HG03139 (cell line): ENCODE data around the gene RPS6KA5.
"Not testable (repeated sequence)": the region's sequence is repeated elsewhere in the genome, so short reads cannot be mapped to it uniquely, and the experiment has no call there.

Experiments
- ATAC-seq: cut with Tn5 transposase; IDR thresholded peaks from one replicate; pipeline ENCODE4 v1.9.1; 2021; ENCODE audit not compliant: unreplicated experiment

Gene RPS6KA5

DNA sequence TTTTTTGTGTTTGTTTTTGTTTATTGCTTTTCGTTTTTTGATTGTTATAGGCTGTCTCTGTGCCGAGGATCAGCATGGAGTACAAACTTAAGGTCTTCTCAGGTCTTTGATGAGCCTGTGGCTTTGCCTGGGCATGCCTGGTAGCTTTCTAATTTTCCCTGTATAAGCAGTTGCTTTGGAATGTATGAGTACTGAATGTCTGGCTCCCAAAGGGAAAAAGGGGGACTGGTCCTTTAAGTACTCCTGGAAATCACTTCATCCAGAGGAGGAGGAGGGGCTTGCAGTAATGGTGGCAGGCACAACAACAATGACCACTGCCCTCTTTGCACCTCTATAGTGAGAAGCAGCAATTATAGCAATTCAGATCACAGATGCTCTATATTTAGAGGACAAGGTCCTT is 176.7 kb downstream of the RPS6KA5 start:
- ATAC-seq = no peak

DNA sequence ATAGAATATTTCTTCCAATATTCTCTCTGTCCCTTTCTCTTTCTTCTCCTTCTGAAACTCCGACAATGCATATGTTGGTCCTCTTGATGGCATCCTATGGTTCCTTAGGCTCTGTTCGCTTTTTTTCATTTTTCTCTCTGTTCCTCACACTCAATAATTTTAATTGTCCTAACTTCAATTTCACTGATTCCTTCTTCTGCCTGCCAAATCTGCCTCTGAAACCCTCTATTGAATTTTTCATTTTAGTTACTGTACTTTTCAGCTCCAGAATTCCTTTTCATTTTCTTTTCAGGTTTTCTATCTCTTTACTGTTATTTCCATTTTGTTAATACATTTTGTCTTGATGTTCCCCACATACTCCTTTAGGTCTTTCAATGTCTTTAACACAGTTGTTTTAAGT is 177.2 kb downstream of the RPS6KA5 start:
- ATAC-seq = no peak

DNA sequence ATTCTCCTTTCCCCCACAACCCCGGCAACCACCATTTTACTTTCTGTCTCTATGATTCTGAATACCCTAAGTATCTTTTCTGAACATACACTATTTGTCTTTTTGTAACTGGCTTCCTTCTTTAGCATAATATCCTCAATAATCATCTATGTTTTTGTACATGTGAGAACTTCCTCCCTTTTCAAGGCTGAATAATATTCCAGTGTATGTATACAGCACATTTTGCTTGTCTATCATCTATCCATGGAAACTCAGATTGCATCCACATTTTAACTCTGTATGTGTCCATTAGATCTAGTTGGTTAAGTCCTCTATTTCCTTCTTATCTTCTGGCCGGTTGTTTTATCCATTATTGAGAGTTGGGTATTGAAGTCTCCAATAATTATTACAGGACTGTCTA is 180.2 kb downstream of the RPS6KA5 start:
- ATAC-seq = no peak

DNA sequence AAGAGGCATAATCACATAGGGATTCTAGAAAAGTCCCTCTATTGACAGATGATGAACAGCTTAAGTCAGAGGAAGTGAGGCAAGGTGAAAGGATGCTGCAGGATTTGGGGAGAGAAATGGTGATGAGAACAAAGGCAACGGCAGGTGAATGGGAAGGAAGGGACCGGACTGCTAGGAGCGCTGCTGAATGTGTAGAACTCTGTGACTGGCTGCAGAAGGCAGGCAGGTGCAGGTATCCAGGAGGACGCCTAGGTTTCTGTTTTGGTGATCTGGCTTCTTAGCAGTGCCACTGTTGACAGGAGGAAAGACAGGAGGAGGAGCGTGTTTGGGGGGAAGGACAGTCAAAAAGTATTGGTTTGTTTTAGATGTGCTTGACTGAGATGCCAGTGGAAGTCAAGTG is 185.8 kb downstream of the RPS6KA5 start:
- ATAC-seq = no peak

DNA sequence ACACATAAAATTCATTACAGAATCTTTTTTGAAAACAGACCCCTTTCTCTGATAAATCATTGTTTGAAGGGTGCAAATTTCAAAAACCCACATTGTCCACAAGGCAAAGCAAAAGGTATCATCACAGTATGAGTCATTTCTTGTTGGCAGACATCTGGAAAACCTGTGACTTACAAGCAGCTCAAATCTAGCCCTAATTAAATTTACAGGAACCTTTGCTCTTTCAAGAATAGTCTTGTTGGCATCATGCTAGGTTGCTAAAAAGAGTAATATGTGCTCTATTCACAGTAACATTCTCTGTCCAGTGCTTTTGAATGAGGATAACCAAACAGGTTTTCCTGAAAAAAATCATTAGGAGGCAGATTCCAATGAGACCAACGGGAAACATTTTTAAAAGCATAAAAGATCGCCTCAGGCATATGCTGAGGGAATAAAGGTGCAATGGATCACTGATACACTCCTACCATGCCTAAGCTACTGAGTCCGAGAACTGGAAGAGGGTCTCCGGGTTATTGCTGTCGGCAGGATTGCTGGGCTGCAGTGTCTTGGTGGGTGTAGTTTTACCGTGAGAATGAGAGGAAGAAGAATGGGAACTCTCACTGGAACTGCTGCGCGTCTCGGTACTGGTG is 188.7 kb downstream of the RPS6KA5 start:
- no peak for ATAC-seq

DNA sequence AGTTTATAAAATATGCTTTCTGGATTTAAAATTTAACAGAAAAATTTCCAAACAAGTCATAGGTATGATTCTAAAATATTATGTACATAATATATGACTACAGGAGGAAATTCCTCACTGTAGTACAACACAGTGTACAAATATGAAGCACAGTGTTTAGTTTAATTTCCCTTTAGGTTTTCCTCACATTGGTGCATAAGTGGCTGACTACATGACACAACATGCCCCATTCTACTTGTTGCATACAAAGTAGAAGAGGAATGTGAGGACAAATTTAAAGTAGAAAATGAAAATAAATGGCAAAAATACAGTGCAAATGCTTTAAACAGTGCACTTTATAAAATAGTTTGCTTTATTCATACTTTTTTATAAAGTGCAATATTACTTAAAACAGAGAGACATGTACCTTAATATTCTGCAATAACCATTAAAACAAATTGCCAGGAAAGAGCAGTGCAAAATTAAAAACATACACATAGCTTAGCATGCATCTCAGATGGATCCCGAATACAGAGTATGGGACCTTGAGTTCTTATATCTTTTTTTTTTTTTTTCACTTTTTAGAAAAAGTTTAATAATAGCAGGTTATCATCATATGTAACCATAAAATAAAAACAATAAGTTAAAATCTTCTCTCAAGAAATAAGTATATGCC is 189.4 kb downstream of the RPS6KA5 start:
- no peak for ATAC-seq

DNA sequence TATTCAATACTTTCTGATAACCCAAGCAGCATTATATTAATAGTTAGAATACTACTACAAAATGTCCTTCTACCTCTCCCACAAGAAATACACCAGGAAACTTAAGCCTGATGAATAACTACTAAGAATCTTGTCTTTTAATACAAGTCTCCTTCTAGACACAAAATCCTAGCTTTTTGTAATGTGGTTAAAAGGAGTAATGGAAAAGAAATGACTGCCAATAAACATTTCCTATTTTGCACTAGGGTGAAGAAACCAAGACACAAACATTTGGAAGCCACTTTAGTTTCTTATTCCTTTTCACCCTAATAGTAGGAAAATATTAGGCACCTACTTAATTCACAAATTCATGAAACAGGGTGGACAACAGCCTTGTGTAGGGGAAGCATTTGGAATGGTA is 192.9 kb downstream of the RPS6KA5 start:
- ATAC-seq = no peak

DNA sequence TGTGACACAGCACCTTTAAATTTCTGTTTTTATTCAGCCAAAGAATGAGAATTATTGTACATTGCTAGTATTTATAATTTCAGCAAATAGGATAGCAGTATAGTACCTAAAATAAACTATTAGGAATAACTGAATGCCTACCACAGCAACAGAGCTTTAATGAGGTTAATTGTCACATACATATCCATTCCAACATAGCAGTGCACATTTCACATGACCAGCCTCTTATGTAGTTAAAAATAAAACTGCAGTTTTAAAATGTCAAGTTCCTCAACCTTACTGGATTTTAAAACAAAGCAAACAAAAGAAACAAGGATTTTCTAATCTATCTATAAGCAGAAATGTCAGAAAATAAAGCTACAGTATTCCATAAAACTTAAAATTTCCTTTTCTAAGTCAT is 193.6 kb downstream of the RPS6KA5 start:
- no peak for ATAC-seq

DNA sequence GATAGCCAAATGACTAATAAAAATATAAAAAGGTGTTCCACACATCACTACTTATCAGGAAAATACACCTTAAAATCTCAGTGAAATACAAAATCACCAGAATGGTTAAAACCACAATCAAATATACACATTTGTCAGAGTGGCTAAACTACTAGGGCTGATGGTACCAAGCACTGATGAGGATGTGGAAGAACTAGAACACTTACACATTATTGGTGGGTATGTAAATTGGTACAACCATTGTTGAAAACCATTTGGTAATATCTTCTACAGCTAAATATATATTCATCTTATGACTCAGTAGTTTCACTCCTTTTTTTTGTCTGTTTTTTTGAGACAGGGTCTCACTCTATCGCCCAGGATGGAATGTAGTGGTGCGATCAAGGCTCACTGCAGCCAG is 195.7 kb downstream of the RPS6KA5 start:
- ATAC-seq = no peak

DNA sequence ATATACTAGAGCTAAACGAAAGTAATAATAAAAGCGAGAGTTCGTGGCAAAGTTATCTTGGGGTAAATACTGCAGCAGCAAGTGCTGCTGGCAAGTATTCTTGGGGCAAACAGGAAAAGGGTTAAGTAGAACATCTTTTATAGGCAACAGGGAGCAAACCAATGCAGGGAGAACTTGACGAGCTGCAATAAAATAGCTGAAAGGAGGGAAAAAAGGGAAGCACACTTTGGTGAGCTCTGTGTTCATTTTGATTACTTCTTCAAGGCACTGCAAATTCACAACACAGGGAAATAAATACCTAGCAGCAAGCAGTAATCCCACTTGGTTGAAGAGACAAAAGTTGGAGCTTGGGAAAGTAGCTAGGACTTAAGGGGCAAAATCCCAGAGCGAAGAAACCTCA is 201.9 kb downstream of the RPS6KA5 start:
- ATAC-seq = no peak

DNA sequence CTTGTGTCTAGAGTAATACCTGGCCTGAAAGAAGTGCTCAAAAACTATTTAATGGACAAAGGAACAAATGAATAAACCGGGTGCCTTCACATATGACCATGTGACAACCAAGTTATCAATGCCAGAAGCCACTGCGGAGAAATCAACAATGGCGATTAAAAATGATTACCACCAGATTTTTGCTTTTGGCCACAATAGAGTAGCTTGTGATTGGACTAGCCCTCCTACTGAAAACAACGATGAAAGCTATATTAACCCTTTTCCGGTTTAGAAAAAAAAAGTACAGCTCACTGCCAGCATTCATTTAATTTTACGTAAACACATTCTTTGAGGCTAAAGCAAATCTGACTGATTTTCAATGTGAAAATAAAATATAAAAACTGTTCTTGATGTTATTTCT is 202.6 kb downstream of the RPS6KA5 start:
- ATAC-seq = no peak

DNA sequence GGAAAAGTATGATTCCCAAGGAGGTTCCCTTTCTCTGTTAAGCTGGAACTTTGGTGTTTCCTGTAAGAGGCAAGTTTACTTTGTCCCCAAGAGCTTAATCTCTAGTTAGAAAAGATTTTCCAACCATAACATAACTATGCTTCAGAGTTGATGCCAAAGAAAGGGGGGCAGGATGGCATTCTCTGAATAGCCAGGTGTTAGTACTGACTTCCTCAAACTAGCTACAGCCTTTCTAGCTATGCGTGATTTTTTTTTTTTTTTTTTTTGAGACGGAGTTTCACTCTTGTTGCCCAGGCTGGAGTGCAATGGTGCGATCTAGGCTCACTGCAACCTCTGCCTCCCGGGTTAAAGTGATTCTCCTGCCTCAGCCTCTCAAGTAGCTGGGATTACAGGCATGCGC is 204.3 kb downstream of the RPS6KA5 start:
- not testable (repeated sequence) for ATAC-seq

DNA sequence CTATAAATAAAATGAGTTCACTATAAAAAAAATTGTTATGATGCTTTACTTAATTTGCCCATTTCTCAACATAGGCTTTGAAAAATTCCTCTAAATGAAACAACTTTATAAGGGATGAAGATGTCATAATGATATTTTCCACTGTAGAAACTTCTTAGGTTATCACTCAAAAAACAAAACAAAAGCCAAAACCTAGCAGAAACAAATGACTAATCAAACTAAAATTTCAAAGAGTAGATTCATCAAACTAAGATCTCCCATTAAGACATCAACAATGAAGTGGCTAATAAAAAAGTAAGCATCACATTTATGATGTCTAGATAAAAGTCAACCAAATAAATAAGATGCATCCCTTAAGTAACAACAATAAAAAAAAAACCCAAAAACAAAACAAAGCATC is 207.3 kb downstream of the RPS6KA5 start:
- ATAC-seq = no peak

DNA sequence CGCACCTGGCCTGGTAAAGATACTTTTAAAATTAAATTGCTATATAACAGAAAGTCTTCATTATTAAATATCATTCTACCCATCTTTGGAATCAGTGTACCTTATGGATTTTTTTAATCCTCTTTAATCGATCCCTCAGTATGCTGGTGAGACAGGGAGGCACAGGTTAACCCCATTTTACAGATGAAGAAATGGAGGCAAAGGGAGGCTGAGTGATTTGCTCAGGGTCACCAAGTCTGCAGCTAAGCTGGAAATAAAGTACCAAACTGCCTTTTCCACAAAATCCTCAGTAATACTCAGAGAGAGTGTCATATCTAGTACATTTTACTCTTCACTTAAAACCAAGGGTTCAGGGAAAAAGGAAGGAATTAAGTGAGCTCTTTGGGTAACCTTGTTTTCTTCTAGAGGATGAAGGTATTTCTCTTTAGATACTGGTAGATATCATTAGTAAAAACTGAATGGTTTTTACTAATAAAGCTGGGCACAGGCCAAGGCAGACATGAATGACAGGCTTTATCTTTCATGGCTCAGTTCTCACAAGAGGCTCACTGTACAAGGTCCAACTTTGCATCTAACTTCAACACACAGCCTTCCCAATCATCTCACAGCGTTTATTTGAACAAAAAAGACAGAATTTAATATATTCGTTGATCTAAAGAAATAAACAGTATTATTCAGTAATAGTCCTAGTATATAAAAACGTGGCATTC is 209.0 kb downstream of the RPS6KA5 start:
- no peak for ATAC-seq

DNA sequence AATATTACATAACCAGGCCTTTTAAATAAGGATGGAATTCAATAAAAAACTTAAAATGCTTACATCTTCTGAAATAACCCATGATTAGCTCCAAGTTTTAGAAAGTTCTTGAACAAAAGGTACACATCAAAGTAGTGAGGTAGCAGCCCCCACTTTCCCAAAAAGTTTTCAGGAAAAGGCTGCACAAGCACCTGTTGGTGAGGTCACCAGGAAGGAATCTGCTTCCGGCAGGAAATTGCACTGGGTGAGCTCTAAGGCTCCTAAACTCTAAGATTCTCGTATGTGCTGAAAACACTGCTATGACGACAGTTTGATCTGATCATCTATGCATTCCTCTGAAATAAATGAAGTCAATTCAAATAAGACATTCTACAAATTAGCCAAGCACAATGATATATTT is 210.0 kb downstream of the RPS6KA5 start:
- no peak for ATAC-seq

DNA sequence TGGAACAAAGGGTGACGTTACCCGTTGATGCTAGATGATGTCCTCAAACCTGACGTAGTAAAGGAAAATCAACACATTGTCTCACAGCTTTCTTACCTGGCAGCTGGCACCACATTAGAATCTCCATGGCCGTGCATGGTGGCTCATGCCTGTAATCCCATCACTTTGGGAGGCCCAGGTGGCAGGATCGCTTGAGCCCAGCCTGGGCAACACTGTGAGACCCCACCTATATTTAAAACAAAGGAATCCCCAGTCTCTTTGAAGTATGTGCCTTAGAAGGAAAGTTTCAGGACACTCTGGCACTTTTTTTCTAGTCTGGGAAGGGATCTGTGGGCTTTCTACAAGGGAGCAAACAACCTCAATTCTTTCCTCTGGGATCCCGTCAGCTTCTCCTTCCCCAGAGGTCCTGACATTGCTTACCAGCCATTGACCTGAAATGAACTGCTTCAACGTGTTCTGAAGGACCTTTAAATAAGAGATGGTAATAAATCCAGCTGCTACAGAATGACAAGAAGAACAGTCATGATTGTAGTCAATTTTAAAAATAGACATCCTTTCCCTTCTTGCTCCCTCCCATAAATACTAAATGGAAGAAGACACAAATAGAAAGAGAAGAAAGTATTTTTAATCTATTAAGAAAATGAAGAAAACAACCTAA is 210.5 kb downstream of the RPS6KA5 start:
- ATAC-seq = no peak

DNA sequence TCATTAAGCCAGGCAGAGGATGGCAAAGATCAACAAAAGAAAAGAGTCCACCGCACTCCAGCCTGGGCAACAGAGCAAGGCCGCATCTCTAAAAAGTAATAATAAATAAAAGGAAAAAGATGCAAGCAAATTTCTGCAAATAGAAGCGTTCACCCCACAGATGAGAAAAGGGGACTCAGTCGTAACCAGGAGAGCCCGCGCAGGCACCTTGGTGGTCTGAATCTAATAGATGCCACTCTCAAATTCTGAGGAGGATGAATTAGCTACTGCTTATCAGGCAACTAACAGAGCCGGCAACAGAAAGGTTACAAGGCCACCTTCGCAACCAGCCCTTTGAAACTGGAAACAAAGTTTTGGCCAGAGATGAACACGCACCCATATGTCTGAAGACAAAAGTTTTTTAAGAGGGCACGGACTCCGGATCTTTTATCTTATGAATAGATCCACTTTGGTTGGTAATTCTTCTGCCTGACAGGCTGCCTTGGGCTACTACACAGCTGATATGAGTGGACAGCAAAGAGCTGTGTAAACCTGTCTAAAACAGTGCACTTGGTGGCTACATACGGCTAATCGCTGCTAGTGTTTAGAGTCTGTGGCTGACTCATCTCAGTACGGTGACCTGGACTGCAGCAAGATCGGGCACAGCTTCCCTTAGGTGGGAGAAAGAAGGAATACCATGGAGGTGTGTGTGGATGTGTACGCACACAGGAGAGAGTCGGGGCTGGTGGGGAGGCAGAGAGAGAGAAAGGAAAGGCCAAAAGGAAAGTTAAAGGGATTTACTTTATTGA is 211.3 kb downstream of the RPS6KA5 start:
- no peak for ATAC-seq

DNA sequence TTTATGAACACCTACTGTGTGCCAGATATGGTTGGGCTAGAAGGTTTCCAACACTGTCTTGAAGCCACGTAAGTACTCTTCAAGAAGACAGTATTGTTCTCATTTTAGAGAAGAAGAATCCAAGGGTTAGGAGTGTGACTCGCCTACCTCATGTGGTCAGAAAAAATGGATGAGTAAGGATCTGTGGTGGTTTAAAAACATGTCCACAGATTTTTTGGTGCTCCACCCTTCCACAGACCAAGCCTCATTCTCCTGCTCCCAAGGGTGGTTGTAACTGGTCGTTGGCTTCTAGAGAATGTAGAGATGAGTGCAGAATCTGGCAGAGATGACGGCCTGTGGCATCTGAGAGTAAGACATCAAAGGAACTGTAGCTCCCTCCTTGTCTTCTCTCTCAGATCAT is 213.9 kb downstream of the RPS6KA5 start:
- no peak for ATAC-seq

DNA sequence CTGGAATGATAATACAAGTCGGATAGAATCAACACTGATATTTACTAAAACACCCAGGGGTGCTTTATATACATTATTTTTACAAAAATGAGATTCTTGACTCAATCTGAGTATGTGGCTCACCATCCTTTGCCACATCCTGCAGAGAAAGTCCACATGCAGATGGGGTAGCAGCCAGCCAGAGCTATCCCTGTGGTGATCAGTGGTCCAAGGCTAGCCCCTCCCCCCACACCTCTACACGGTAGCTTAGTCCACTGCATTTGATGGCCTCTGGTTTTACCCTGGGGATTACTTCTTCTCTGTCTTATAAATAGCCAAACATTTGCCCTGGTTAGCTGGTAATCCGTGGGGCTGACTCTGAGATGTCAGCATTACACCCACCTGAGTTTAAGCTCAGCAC is 216.1 kb downstream of the RPS6KA5 start:
- ATAC-seq = no peak

DNA sequence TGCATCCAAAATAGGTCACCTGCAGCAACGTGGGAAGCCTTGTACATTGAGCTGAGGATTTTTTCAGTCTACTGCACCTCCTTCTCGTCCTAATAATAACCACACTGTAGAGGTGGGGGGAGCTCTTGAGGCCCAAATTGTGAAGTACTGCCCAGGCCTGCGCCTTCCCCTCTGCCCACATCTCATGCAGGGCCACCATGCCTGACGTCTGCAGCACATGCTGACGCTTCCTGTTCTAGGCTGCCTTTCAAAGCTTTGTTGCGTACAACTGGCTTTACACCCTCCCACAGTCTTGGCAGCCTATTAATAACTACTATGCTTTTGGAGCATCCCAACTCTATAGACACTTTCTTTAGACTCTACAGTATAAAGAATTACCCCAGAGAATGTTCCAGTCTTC is 217.7 kb downstream of the RPS6KA5 start:
- ATAC-seq = no peak

DNA sequence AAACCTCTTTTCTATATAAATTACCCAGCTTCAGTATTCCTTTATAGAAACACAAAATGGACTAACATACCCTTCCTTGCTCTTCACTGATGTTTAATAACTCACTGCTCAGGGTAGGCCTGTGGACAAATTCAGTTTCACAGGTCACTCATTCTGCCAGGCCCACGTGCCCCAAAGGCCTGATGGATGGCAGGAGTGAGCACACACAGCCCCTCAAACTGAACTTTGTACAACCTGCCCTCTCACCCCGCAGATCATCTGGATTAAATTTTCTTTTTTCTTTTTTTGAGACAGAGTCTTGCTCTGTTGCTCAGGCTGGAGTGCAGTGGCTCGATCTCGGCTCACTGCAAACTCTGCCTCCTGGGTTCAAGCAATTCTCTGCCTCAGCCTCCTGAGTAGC is 219.8 kb downstream of the RPS6KA5 start:
- not testable (repeated sequence) for ATAC-seq
